Vein endothelial cell (primary cell): ENCODE measurements around the gene IL17A. TPM values are rescaled to one million over a fixed set of nuclear protein-coding genes. Genes with fewer than 3 reads are reported as not detected.

Source experiments
- small RNA-seq: library from RNA; depleted of rRNA; stranded (forward); fragments of <200 nt; gene quantifications from one replicate; pipeline ENCODE3, GENCODE V24; 2012
- total RNA-seq: library from RNA; depleted of rRNA; stranded (reverse); fragments of >200 nt; gene quantifications from 2 replicates; pipeline ENCODE4 v1.2.3, GENCODE V29; 2012

IL17A gene
- total RNA-seq = not detected in 2 replicates

DNA sequence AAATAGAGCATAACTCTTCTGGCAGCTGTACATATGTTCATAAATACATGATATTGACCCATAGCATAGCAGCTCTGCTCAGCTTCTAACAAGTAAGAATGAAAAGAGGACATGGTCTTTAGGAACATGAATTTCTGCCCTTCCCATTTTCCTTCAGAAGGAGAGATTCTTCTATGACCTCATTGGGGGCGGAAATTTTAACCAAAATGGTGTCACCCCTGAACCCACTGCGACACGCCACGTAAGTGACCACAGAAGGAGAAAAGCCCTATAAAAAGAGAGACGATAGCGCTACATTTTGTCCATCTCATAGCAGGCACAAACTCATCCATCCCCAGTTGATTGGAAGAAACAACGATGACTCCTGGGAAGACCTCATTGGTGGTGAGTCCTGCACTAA is at the start of gene IL17A:
Gene IL17A (plus strand): TSS at position 301 of the 400 bp plus-strand sequence. CDS start 57 bp downstream, at position 358.

Small RNAs within 50 kb of the gene (small RNA-seq; reads per million reads assigned to genes)
- gene MIR133B = not detected
- gene MIR206 = not detected

Other genes starting within 250 kb of the IL17A start
- gene PKHD1, start 98.8 kb upstream of the IL17A start, total RNA-seq = not detected in 2 replicates
- gene IL17F, start 58.1 kb downstream of the IL17A start, total RNA-seq = not detected in 2 replicates
- 54.5 and 68.0 TPM in 2 replicates for gene MCM3, start 98.4 kb downstream of the IL17A start, total RNA-seq
- 6.5 and 10.1 TPM in 2 replicates for gene PAQR8, start 175.8 kb downstream of the IL17A start, total RNA-seq
- gene EFHC1, start 234.0 kb downstream of the IL17A start, total RNA-seq = 15.4 and 16.0 TPM in 2 replicates